ENCODE data around the gene ZNHIT1.
A peak's percentile ranks its signal among the peaks of the same experiment; 100 is the strongest.
"Not testable (repeated sequence)": the region's sequence is repeated elsewhere in the genome, so short reads cannot be mapped to it uniquely, and the experiment has no call there.

Gene ZNHIT1

GRCh38 chr7:101243646-101244374 lies 25.8 kb downstream of the ZNHIT1 start:
- no peak for DNase-seq

- peak; percentile 97 for DNase-seq
Measured at GRCh38 chr7:101244375-101245146, 26.6 kb downstream of the ZNHIT1 start, which contains the start of gene FIS1. Gene FIS1 (minus strand): TSS chr7:101245081. CDS start chr7:101245004, 77 bp downstream.

- DNase-seq, result no peak
Measured at GRCh38 chr7:101245147-101245668, 27.2 kb downstream of the ZNHIT1 start.

- no peak for DNase-seq
Measured at GRCh38 chr7:101248276-101248675, 30.3 kb downstream of the ZNHIT1 start.

GRCh38 chr7:101250324-101250723 lies 32.4 kb downstream of the ZNHIT1 start:
- no peak for DNase-seq

GRCh38 chr7:101251871-101252659 lies 34.1 kb downstream of the ZNHIT1 start:
- peak; percentile 99 for DNase-seq

- not testable (repeated sequence) for DNase-seq
Measured at GRCh38 chr7:101253199-101253598, 35.2 kb downstream of the ZNHIT1 start.

GRCh38 chr7:101255796-101256195 lies 37.8 kb downstream of the ZNHIT1 start:
- no peak for DNase-seq

GRCh38 chr7:101258243-101258731 lies 40.3 kb downstream of the ZNHIT1 start:
- DNase-seq, result no peak

- DNase-seq, result not testable (repeated sequence)
Measured at GRCh38 chr7:101264102-101264706, 46.2 kb downstream of the ZNHIT1 start.

GRCh38 chr7:101265622-101266516 lies 47.9 kb downstream of the ZNHIT1 start:
- no peak for DNase-seq

GRCh38 chr7:101269664-101270063 lies 51.7 kb downstream of the ZNHIT1 start:
- no peak for DNase-seq

GRCh38 chr7:101271021-101271420 lies 53.1 kb downstream of the ZNHIT1 start:
- DNase-seq, result no peak

GRCh38 chr7:101273206-101273605 lies 55.2 kb downstream of the ZNHIT1 start:
- DNase-seq, result no peak

Measured in CD4-positive, alpha-beta T cell treated with Interleukin-6 for 4 hours (primary cell).